SK-N-SH (cell line): ENCODE data around the gene MACROD2. TPM values are rescaled to one million over a fixed set of nuclear protein-coding genes. Genes with fewer than 3 reads are reported as not detected.

Experiments
- CTCF ChIA-PET: fragments of 300-600, 350-600 bp; formaldehyde crosslinking; extraction: SDS; loops from one replicate; lab custom pipeline; 2021; lab: Yijun Ruan, JAX
- POLR2A ChIA-PET: fragments of 350-600 bp; sonication (Branson Sonifier 250); formaldehyde crosslinking; extraction: SDS; loops from one replicate; lab custom pipeline; 2020; ENCODE audit warnings: antibody characterized with exemption, inconsistent platforms; lab: Yijun Ruan, JAX
- DNase-seq: peaks from one replicate; pipeline ENCODE4 v3.0.0; 2012
- H2AFZ ChIP-seq: fragments of 200-600 bp; sonication (generic); 2 replicates; pipeline ENCODE4 v1.8.1; 2016; ENCODE audit warnings: antibody characterized with exemption, mild to moderate bottlenecking, low read depth
- H3F3A ChIP-seq: fragments of 200-600 bp; sonication (generic); replicated peaks from 2 replicates; pipeline ENCODE3; 2016; ENCODE audit warnings: antibody characterized with exemption, mild to moderate bottlenecking; ENCODE audit not compliant: insufficient read depth
- H3K27ac ChIP-seq, 2 experiments: fragments of 200-500 bp in 1 of 2; fragments of 200-600 bp in 1 of 2; sonication (Bioruptor generic) in 1 of 2; sonication (generic), shearing (Covaris generic) in 1 of 2; 2 replicates each; pipeline versions ENCODE4 v1.5.1 to v1.6.1; 2014 to 2016; ENCODE audit warnings: low read depth in 2 of 2, inconsistent platforms in 1 of 2, low read length in 1 of 2, mild to moderate bottlenecking in 1 of 2, mixed read lengths in 1 of 2
- H3K27me3 ChIP-seq: fragments of 200-600 bp; sonication (generic), shearing (Covaris generic); 2 replicates; pipeline ENCODE4 v1.6.1; 2016; ENCODE audit warnings: mixed run types; ENCODE audit not compliant: insufficient read depth
- H3K36me3 ChIP-seq, 2 experiments: fragments of 200-500 bp in 1 of 2; fragments of 200-600 bp in 1 of 2; sonication (Bioruptor generic) in 1 of 2; sonication (generic) in 1 of 2; replicated peaks in 1 of 2; 2 replicates each; pipeline versions ENCODE3 to v1.5.1; 2014 to 2016; ENCODE audit warnings: low read length in 1 of 2, mild to moderate bottlenecking in 1 of 2; ENCODE audit not compliant: insufficient read depth in 2 of 2, control insufficient read depth in 1 of 2
- H3K4me1 ChIP-seq, 2 experiments: fragments of 200-500 bp in 1 of 2; fragments of 200-600 bp in 1 of 2; sonication (Bioruptor generic) in 1 of 2; sonication (generic), shearing (Covaris generic) in 1 of 2; 2 replicates each; pipeline versions ENCODE4 v1.5.1 to v1.6.1; 2014 to 2016; ENCODE audit warnings: low read depth in 1 of 2, low read length in 1 of 2, mixed run types in 1 of 2; ENCODE audit not compliant: insufficient read depth in 2 of 2, control insufficient read depth in 1 of 2
- H3K4me2 ChIP-seq: fragments of 200-600 bp; sonication (generic), shearing (Covaris generic); 2 replicates; pipeline ENCODE4 v1.6.1; 2017; ENCODE audit warnings: mixed run types
- H3K4me3 ChIP-seq, 2 experiments: fragments of 200-500 bp in 1 of 2; fragments of 200-600 bp in 1 of 2; sonication (Bioruptor generic) in 1 of 2; sonication (generic), shearing (Covaris generic) in 1 of 2; 2 replicates each; pipeline versions ENCODE4 v1.5.1 to v1.8.1; 2014 to 2016; ENCODE audit warnings: low read depth in 2 of 2, inconsistent platforms in 1 of 2, low read length in 1 of 2, mild to moderate bottlenecking in 1 of 2, mixed read lengths in 1 of 2, moderate library complexity in 1 of 2
- H3K79me2 ChIP-seq: fragments of 200-600 bp; sonication (generic); 2 replicates; pipeline ENCODE4 v1.8.1; 2017; ENCODE audit warnings: mild to moderate bottlenecking; ENCODE audit not compliant: insufficient read depth
- H3K9ac ChIP-seq: fragments of 200-600 bp; sonication (generic); 2 replicates; pipeline ENCODE4 v1.6.1; 2017; ENCODE audit warnings: mixed run types
- H3K9me2 ChIP-seq: fragments of 200-600 bp; sonication (generic); 2 replicates; pipeline ENCODE4 v1.6.1; 2017; ENCODE audit warnings: mixed run types
- H3K9me3 ChIP-seq: fragments of 200-600 bp; sonication (generic); 2 replicates; pipeline ENCODE4 v1.6.1; 2017; ENCODE audit warnings: mixed run types, mild to moderate bottlenecking, moderate library complexity
- H4K20me1 ChIP-seq: fragments of 200-600 bp; sonication (generic); 2 replicates; pipeline ENCODE4 v1.6.1; 2017; ENCODE audit warnings: mild to moderate bottlenecking, mixed run types; ENCODE audit not compliant: insufficient read depth
- CHD2 ChIP-seq: fragments of 150-350 bp; IDR thresholded peaks from 2 replicates; pipeline ENCODE4 v1.6.1; 2018; ENCODE audit warnings: low read length; ENCODE audit not compliant: partially characterized antibody
- CTCF ChIP-seq: fragments of 200-600 bp; sonication (generic); IDR thresholded peaks from 2 replicates; pipeline ENCODE4 v1.6.1; 2017; ENCODE audit warnings: antibody characterized with exemption, mild to moderate bottlenecking, moderate library complexity
- EP300 ChIP-seq, 2 experiments: IDR thresholded peaks; 2 replicates each; pipeline versions ENCODE4 v1.4.0 to v1.6.1; 2012; ENCODE audit warnings: borderline replicate concordance in 1 of 2, low read depth in 1 of 2, low read length in 1 of 2
- EZH2phosphoT487 ChIP-seq: fragments of 200-600 bp; sonication (generic); IDR thresholded peaks from 2 replicates; pipeline ENCODE4 v1.6.1; 2017; ENCODE audit warnings: low read depth, mixed run types, mild to moderate bottlenecking, antibody characterized with exemption, moderate library complexity, borderline replicate concordance
- FOXM1 ChIP-seq: IDR thresholded peaks from 2 replicates; pipeline ENCODE4 v1.4.0; 2012; ENCODE audit warnings: low read depth, mild to moderate bottlenecking
- GABPA ChIP-seq: IDR thresholded peaks from 2 replicates; pipeline ENCODE4 v1.4.0; 2012; ENCODE audit warnings: low read depth, mild to moderate bottlenecking
- GATA2 ChIP-seq: sonication (generic); formaldehyde crosslinking; IDR thresholded peaks from 2 replicates; pipeline ENCODE4 v1.5.0; 2020; ENCODE audit warnings: mild to moderate bottlenecking, missing genetic modification reagents
- JUND ChIP-seq: IDR thresholded peaks from 2 replicates; pipeline ENCODE4 v1.4.0; 2012
- MAX ChIP-seq: IDR thresholded peaks from 2 replicates; pipeline ENCODE4 v1.4.0; 2012; ENCODE audit warnings: low read depth
- MXI1 ChIP-seq: IDR thresholded peaks from 2 replicates; pipeline ENCODE4 v1.6.1; 2012; ENCODE audit warnings: mild to moderate bottlenecking, low read depth, low read length, improper control_type of control experiment
- NRF1 ChIP-seq: IDR thresholded peaks from 2 replicates; pipeline ENCODE4 v1.6.1; 2012; ENCODE audit warnings: low read depth, mild to moderate bottlenecking, low read length
- POLR2AphosphoS5 ChIP-seq: IDR thresholded peaks from 2 replicates; pipeline ENCODE4 v1.6.1; 2012; ENCODE audit warnings: low read depth, low read length
- RAD21 ChIP-seq: IDR thresholded peaks from 2 replicates; pipeline ENCODE4 v1.6.1; 2012; ENCODE audit warnings: mild to moderate bottlenecking, low read length
- RCOR1 ChIP-seq: fragments of 150-350 bp; IDR thresholded peaks from 2 replicates; pipeline ENCODE4 v1.6.1; 2017; ENCODE audit warnings: antibody characterized with exemption, low read length
- REST ChIP-seq: IDR thresholded peaks from 2 replicates; pipeline ENCODE4 v1.6.1; 2012; ENCODE audit warnings: mild to moderate bottlenecking, low read depth, low read length, moderate library complexity
- USF2 ChIP-seq: fragments of 150-350 bp; IDR thresholded peaks from 2 replicates; pipeline ENCODE4 v1.6.1; 2017; ENCODE audit warnings: antibody characterized with exemption, low read length, low read depth, borderline replicate concordance
- YY1 ChIP-seq: IDR thresholded peaks from 2 replicates; pipeline ENCODE4 v1.4.0; 2012; ENCODE audit warnings: low read depth, mild to moderate bottlenecking
- ZBTB33 ChIP-seq: IDR thresholded peaks from 2 replicates; pipeline ENCODE4 v1.4.0; 2012; ENCODE audit warnings: low read depth, borderline replicate concordance
- WGBS: methylation state at CpG from one replicate; pipeline ENCODE4 v1.1.6; 2017; ENCODE audit warnings: low lambda C conversion rate; 5-methylcytosine and 5-hydroxymethylcytosine counted together
- polyA plus RNA-seq, 3 experiments: library from polyadenylated mRNA; depleted of rRNA; stranded (reverse); fragments of >200 nt; gene quantifications; 2 replicates each; pipeline ENCODE4 v1.2.3, GENCODE V29; 2012

The MACROD2 gene
- polyA plus RNA-seq, 1 of the 3 experiments (the other 2 are of a cell fraction), result 0.33 TPM

GRCh38 chr20:15639839-15640238, 1644.5 kb downstream of the MACROD2 start:
- POLR2A ChIA-PET, result no interaction called here
- WGBS, result 50% methylated on average over 1 of the region's 1 CpG
- no peak overlapping the region for H3K4me2 ChIP-seq
- H3F3A ChIP-seq, result no peaks in the 10 kb centered on the region
- H3K27me3 ChIP-seq, result no peaks in the 10 kb centered on the region
- no peaks in the 10 kb centered on the region for H4K20me1 ChIP-seq
- H3K27ac ChIP-seq, result no peak overlapping the region
- H3K9me3 ChIP-seq, result no peaks in the 10 kb centered on the region
- H3K79me2 ChIP-seq, result no peaks in the 10 kb centered on the region
- no peaks in the 10 kb centered on the region for H3K36me3 ChIP-seq
- no peak for TF ChIP-seq NRF1
- no peak for TF ChIP-seq REST
- no peak for TF ChIP-seq ZBTB33
- no peak for TF ChIP-seq JUND
- no peak for TF ChIP-seq MAX
- TF ChIP-seq POLR2AphosphoS5, result no peak
- TF ChIP-seq FOXM1, result no peak
- no peak for TF ChIP-seq CTCF
- no peak for TF ChIP-seq GABPA
- TF ChIP-seq RAD21, result no peak
- TF ChIP-seq USF2, result no peak
- no peak for TF ChIP-seq MXI1
- TF ChIP-seq CHD2, result no peak
- TF ChIP-seq EZH2phosphoT487, result no peak
- no peak for TF ChIP-seq YY1
- TF ChIP-seq GATA2 (CRISPR knock-in tag), result no peak
- no peak for TF ChIP-seq RCOR1
- no peak for TF ChIP-seq EP300 (IDR thresholded peaks at IDR 0.05; ENCODE audit: borderline replicate concordance in 1 of 2, low read depth in 1 of 2, low read length in 1 of 2)
- DNase-seq, result no peak
- CTCF ChIA-PET, result no interaction called here
- no peak overlapping the region for H3K4me3 ChIP-seq
- no peaks in the 10 kb centered on the region for H3K4me1 ChIP-seq
- H3K9me2 ChIP-seq, result no peaks in the 10 kb centered on the region
- H2AFZ ChIP-seq, result no peak overlapping the region
- no peak overlapping the region for H3K9ac ChIP-seq
